DMS53 (cell line): ENCODE results near the gene MEOX2.
A peak's percentile ranks its signal among the peaks of the same experiment; 100 is the strongest.

ENCODE experiments used
- DNase-seq: peaks from one replicate; lab custom pipeline; 2025; lab: John Stamatoyannopoulos, UW

Gene MEOX2

DNA sequence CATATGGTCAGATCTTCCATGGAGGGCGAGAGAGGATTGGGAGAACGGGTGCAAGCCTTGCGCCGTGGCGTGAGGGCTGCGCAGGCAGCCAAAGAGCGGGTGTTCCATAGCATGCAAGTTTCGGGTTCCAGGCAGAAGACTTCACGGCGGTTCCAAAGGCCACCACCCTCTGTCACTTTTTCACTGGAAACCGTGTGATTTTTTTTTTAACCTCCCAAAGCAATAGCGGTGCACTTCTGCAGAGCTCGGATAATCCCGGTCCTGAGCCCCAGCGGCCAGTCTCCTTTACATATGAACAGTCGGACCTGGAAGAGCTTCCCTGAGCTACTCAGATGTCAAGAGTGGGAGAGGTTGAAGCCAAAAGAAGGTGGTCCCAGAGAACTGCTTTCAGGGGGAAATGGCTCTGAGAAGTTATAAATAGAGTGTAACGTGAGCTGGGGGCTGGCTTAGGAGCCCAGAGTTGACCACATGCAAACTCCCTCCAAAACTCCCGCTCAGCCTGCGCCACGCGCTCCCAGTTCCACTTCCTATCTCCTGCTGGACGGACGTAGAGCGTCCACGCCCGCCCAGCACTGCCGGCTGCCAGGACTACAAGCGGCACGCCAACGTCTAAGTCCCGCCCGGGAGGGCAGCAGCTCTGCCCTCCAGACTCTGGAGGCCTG is at the start of gene MEOX2:
Gene MEOX2, minus strand, starts transcription at position 389 of the 662 bp plus-strand sequence. Its CDS starts 281 bp downstream, at position 108.
- DNase-seq: peak; percentile 82

DNA sequence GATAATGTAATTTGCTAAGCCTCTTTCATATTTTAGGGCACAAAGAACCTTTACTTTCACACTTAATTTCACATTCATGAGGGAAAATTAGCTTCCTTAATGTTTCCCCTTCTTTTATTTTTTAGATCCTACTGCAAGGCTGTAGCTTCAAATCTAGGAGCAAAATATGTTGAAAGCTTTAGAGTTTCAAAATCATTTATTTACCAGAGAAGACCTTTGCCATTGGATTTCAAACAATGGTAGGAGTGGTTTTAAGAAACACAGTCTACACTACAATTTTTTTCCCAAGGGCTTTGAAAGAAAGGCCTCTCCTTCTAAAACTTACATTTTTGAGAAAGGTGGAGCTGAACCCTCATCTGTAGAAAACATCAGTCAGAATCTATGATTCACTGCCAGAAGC is 43.3 kb upstream of the MEOX2 start:
- no peak for DNase-seq

DNA sequence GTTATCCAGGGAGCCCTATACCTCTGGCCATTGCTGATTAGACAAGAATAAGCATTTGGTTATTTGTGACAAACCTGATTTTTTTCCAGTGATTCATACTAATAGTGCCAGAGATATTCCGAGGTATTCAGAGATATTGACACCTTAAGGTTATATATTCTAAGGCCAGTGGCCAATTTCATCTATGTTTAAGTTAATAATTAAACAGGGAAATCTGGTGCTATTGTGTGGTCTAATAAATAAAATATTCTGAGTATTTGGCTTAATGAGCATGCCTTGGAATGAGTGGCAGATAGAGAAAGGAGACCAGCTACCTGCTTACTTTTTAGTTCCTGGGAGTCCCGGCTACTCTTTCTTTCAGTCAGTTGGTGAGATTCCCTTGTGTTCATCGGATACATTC is 38.6 kb upstream of the MEOX2 start:
- no peak for DNase-seq

DNA sequence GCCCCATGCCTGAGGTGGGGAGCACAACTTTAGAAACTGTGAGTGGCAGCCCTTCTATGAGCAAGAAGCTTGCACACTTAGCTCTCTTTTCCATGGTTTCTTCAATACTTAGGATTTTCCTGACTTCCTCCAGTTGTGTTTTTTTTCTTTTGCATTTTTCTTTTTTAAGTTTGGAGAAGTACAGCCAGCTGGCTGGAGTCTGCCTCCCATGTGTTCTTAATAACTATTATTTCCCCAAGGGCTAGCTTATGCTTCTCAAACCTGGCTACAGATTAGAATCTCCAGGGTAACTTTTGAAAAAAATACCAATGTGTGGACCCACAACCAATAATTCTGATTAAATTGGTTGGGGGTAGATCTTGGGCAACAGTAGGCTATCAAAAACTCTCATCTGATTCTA is 37.4 kb upstream of the MEOX2 start:
- DNase-seq: no peak

DNA sequence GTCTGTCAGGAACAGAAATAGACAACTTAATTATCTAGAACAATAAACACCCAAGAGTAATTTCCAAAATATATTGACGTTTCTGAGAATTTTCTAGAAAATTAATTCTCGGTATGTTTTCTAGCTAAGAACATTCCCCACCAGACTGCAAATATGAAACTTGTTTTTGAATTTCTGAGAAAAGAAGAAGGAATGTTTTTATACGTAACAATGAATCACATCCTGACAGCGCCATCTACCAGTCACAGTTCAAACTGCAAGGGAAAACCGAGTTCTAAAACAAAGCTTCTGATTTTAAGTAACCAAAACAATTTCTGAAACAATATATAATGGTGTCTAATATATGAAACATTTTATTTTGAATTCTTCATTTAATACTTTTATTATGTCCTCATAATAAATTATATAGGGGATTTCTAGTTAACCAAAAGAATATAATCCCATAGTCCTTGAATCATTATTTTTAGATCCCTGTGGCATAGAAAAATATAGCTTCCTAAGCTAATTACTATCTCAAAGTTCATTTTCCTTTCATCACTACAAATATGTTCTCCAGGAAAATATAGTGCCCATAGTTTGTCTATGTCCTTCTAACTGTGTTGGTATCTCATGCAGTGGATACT is 34.5 kb upstream of the MEOX2 start:
- DNase-seq: peak; percentile 64

DNA sequence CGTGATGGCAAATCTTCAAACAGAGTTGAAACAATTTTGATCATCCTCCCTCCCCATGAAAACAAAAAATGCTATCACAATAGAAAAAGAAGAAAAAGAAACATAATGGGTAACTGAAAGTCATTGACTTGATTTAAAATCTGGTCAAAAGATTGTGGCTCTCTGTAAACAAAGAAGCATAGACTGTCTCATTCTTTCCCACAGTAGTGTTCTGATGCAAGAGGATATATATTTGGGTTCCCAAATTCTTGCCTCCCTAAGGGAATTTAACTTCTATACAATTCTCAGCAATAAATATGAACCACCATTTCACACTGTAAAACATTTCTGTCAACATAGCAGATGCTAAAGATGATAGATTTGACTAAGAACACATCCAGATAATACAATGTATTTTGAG is 32.8 kb upstream of the MEOX2 start:
- DNase-seq: no peak

DNA sequence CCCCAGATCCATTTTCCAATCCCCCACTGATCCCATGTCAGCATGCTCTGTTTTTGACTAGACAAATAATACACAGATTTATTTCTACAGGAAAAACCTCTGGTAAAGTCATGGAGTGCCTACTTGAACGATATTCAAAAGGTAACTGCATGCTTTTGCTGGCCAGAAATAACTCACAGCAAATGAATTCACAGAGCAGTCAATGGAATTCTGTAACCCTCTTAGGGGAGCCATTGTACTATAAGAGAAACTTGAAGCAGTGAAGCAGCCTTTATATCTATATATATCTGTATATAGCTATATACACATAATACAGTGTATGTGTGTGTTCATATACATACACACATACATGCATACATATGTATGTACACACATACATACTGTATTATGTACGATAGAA is 29.0 kb upstream of the MEOX2 start:
- DNase-seq: no peak

DNA sequence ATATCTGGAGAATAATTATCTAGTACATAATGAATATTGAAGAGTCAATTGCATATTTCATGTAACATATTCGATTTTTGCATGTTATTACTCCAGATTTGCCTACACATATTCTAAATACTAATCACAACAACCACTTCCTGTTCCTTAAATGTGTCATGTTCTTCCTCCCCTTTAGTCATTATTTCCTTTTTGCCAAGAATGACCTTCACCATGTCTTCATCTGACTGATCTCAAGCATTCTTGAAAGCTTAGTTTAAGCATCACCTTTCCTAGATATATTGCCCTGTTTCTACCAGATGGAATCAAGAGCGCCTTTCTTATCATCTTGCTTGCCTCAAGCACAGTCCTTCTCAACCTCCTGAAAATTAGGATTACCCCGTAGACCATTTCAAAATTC is 23.5 kb upstream of the MEOX2 start:
- no peak for DNase-seq

DNA sequence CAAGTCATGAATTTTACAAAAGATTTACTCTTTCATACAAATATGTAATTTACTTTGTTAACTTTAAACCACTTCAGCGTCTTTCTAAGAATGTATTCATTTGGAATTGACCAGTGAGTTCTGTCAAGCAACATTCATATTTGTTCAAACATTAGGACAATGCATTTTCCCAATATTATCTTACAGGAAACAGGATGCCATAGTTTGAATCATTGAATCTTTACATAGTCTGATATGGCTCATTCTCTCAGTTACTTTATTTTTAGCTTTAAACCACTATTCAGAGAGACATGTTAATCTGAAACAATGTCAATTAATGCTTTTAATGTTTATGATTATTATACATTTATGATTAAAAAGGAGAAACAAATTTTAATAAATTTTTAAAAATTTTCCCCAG is 21.1 kb upstream of the MEOX2 start:
- no peak for DNase-seq

DNA sequence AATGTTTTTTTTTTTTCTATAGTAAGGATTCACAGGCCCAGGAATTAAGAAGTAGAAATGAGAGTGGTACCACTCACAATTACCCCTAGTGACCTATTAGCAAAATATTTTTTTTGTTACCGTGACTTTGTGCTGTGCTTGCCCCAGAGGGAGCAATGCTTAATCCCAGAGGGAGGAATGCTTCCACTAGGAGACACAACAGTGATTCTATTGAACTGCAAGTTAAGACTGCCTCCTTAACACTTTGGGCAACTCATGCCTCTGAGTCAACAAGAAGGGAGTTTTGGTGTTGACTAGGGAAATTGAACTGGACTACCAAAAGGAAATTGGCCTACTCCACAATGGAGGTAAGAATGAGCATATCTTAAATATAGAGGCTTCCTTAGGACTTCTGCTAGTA is 17.2 kb upstream of the MEOX2 start:
- DNase-seq: no peak

DNA sequence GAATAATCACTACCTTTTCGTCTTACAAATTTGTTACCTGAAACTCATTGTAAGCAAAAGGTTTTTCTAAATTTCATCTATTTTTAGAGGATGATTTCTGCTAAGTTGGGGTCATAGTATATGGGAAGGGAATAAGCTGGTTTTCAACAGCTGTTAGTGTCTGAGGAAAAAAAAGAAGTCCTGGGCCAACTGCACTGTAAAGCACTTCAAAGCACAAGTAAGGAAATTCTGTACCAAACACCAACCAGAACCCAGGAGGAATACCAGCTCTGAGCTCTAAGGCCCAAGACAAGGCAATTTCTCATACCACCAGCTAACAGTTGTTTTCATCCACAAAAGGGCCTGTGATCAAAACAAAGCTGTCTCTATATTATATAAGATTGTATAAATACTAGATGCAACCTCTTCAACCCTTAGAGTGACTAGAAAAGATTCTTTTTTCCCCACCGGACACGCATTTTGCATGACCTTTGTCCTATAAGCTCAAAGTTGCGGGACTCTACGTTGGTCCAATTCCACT is 6.1 kb upstream of the MEOX2 start:
- no peak for DNase-seq

DNA sequence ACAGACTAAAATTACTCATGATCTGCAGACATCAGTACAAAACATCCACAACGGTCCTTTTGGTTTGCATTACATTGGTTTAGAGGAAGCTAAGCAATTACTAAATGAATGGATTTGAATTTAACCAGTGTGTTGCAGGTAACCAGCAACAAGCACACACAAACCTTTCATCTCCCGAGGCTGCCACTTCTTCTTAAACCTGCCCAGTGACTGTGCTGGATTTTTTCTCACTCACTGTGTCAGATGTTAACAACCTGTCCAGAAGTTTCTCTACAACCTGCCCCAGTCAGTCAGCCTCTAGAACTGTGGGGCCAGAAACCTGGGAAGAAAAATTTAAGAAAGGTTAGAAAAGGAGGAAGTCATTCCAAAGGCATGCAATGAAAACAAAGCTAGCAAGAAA is 2.4 kb upstream of the MEOX2 start:
- DNase-seq: peak; percentile 11

DNA sequence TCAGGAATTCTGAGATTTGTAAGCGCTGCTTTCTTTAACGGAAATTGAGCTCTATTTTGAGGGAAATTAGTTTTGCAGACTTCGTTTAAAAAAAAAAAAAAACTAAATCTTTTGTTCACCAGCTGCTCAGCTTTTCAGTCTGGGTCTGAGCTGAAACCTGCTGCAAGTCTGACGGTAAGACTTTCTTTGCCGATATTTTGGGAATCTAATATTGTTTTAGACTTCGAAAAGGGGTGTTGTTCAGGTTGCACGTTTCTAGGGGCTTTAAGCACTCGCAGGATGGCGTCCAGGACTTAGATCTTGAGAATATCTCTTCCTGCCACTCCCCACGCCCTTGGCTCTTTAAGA is 1.8 kb upstream of the MEOX2 start:
- DNase-seq: no peak

DNA sequence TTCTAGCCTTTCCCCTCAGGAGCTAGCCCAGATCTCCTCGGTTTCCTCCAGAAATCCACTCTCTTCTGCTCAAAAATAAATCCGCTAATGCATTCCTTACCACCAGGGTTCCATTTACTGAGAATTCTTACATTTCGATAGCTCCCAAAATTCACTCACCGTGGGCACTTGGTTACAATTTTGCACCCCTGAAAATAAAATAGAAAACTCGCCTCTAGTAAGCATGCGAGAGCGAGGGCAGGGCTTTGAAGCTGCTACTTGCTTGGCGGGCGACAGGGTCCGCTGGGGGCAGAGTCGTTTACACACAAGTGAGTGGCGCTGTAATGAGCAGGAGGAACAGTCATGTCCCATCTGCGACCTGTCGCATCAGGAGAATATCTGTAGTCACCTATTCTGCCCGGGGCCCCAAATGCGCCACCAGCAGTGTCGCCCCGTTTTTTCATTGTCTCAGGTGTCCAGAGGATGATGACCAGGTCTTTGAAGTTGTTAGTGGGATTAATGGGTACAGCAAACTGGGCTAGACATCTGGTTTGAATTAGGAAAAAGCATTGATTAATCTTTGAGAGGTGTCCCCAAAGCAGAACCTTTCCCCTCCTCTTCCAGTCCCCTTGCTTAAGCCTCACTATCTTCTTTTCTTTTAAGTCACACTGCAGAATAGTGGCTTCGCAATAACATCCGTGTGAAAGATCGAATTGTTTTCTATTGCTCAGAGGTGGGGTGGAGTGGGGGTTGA is 1.2 kb upstream of the MEOX2 start:
- no peak for DNase-seq

DNA sequence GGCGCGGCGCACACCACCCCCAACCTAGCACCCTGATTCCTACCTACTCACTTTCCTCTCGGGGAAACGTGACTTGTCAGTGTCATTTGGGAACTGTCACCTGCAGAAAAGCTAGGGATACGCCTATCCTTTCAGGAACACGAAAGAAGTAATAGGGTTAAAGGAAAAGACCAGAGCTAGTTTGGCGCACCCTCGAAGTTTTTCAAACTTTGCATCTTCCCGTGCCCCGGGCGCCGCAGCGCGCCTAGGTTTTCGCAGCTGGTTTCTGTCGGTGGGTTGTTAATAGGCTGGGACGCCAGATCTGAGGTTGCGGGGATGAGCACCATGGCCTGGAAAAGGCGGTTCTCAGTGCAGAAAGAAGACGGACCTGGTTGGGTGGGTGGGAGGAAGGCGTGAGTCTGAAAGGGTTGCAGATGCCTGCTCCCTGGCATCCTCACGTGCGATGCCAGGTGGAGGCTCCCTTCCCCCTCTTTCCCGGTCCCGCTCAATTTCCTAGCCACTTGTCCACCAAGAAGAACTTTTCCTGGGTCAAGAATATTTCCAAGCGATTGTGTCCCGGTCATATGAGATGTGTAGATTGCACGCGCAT is 568 bp upstream of the MEOX2 start:
- peak; percentile 54 for DNase-seq

DNA sequence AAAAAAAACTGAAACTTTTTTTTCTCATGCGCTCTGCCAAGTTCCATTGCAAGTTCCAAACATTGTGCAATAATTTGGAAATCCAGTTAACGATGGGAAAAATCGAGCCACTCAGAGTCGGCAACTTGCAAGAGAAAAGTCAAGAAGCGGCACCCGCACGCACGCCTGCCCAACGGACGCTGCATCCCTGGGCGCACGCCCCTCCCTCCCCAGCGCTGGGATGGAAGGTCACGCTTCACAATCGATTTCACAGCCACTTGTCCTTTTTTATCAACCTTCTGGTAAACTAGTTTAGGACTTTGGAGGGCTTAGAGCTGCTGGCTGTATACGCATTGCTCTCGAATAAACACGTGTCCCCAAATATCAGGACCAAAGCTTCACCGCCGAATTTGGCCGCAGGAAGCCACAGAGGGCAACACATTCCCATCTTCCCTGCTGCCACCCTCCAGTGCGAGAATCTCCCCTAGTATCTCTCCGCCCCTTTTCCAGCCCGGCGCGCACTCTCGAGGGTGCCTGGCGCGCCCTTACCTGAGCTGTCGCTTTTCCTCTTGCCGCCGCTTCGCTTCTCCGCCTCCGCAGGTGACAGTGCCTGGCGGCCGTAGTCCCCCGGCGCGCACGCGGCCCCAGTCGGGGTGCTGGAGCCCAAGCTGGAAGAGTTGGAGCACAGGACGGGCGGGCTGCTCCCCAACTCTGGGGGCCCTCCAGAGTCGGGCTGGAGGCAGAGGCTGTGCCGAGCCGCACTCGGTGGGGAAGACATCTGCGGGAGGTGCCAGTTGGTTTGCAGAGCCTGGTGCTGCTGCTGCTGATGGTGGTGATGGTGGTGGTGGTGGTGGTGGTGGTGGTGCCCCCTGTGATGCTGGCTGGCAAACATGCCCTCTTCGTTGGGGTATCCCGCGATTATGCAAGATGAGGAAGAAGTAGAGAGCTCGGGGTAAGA is 857 bp downstream of the MEOX2 start:
- DNase-seq: peak; percentile 88

DNA sequence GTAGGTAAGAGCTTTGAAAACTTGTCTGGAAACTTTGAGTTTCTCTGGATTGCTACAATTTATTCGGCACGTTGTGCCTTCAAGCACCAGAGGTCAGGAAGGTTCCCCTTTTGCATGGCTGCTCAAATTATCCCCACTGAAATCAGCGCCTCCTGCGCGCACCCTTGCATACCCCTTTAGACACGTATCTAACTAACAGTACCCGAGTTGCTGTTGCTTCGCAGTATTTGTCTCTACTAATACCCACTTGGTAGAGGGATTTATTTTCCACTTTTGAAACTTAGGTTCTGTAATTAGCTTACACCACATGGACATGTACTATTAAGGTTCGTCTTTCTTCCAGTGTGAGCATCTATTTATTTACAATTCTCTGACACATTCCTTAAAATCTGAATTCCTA is 1.6 kb downstream of the MEOX2 start:
- peak; percentile 29 for DNase-seq

DNA sequence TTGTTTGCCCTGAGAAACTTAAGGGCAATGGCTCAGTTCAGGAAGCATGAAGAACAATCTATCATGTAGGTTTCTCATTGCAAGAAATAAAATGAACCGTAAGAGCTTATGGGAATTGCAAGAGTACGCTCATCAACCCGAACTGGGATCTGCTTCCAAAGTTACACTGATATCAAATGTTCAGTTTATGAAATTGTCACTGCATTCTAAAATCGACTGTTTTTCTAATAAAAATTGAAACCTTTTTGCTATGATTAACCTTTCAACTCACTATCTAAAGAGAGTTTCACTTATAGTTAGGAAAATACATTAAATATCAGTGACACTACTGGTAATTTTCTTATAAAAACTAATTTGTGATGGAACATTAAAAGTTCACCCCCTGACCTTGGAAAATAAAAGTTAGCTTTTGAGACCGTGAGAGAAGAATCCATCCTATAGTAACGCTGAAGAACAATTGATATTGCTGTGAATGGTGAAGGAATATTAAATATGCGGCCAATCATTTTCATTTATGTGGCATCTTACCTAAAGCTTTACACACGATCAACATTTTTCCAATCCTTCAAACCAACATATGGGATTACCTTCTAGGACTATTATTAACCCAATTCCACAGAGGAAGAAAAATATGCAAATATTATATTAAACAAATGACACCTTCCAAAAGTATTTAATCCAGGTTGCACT is 2.2 kb downstream of the MEOX2 start:
- no peak for DNase-seq

DNA sequence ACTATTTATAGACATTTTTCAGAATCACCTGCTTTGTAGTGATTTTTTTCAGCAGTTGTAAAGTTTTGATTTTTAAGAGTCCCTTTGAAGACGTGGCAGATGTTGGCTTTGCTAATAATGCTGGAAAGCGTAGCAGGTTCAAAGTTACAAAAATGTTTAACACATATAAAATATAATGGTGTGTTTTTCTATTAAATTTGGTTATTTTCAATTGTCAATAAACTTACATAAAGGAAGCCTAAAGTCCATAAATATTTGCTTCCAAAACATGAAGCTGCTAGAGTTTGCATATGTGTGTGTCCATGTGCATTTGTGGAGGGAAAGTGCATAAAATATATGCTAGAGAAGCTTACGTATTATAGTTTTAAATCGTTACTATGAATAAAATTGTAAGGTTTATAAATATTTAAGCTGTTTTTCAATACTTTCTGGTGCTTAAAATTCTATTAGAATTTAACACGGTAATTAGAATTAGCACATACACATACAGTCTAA is 3.7 kb downstream of the MEOX2 start:
- no peak for DNase-seq

DNA sequence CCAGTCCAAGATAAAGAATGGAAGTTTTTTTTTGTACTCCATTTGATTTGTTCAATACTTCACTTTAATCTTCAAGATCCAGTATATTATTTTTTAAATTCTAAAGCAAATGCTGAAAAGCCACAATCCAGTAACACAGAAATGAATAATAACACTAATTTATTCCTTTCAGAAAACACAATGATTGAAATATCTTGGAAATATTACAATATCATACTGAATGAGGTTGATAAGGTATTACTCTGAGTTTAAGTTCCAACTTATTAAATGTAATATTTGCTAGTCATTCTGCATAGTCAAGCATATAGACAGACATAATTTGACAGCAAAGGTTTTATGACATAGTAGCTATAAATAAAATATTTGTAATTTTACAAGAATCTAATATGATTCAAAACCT is 4.4 kb downstream of the MEOX2 start:
- DNase-seq: no peak

DNA sequence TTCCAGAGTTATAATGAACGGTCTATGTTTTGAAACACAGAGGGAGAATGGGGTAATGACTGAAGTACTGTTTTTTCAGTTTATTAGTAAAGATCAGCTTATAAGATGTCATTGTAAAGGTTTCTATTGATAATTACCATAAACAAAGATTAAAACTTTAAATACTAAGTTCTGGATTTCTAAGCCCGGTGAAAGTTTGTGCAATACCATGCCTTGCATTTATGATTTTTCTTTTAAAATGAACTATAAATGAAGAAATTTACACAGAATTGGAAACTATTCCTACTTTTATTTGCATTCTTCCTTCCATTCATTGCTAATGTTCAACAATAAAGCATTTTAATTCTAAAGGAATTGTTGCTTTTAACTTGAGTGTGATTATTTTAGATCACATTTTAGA is 4.9 kb downstream of the MEOX2 start:
- DNase-seq: no peak
